Measurements from ENCODE around the gene USP17L22. TPM values are rescaled to one million over a fixed set of nuclear protein-coding genes. Genes with fewer than 3 reads are reported as not detected.

The USP17L22 gene
- polyA plus RNA-seq, 1 experiment = not detected

Other genes with a start within 250 kb of the USP17L22 start
- gene FAM90A26, start 97.2 kb upstream of the USP17L22 start, polyA plus RNA-seq (2011; rRNA removed) = not detected in 2 replicates
- gene USP17L10, start 57.0 kb upstream of the USP17L22 start, polyA plus RNA-seq (2011; rRNA removed) = not detected in 2 replicates
- not detected in 2 replicates for gene USP17L11, start 52.2 kb upstream of the USP17L22 start, polyA plus RNA-seq (2011; rRNA removed)
- gene USP17L12, start 47.5 kb upstream of the USP17L22 start, polyA plus RNA-seq (2011; rRNA removed) = not detected in 2 replicates
- gene USP17L13, start 42.7 kb upstream of the USP17L22 start, polyA plus RNA-seq (2011; rRNA removed) = not detected in 2 replicates
- gene USP17L15, start 33.2 kb upstream of the USP17L22 start, polyA plus RNA-seq (2011; rRNA removed) = not detected in 2 replicates
- gene USP17L17, start 23.7 kb upstream of the USP17L22 start, polyA plus RNA-seq (2011; rRNA removed) = not detected in 2 replicates
- gene USP17L18, start 19.0 kb upstream of the USP17L22 start, polyA plus RNA-seq (2011; rRNA removed) = not detected in 2 replicates
- gene USP17L19, start 14.2 kb upstream of the USP17L22 start, polyA plus RNA-seq (2011; rRNA removed) = not detected in 2 replicates
- not detected in 2 replicates for gene USP17L20, start 9.5 kb upstream of the USP17L22 start, polyA plus RNA-seq (2011; rRNA removed)
- gene USP17L21, start 4.7 kb upstream of the USP17L22 start, polyA plus RNA-seq (2011; rRNA removed) = not detected in 2 replicates
- gene USP17L24, start 57.5 kb downstream of the USP17L22 start, polyA plus RNA-seq (2011; rRNA removed) = not detected in 2 replicates
- not detected in 2 replicates for gene USP17L25, start 62.3 kb downstream of the USP17L22 start, polyA plus RNA-seq (2011; rRNA removed)
- gene USP17L26, start 67.0 kb downstream of the USP17L22 start, polyA plus RNA-seq (2011; rRNA removed) = not detected in 2 replicates
- gene USP17L5, start 71.8 kb downstream of the USP17L22 start, polyA plus RNA-seq (2011; rRNA removed) = not detected in 2 replicates
- gene USP17L27, start 76.5 kb downstream of the USP17L22 start, polyA plus RNA-seq (2011; rRNA removed) = not detected in 2 replicates
- gene USP17L28, start 81.3 kb downstream of the USP17L22 start, polyA plus RNA-seq (2011; rRNA removed) = not detected in 2 replicates
- not detected in 2 replicates for gene USP17L29, start 86.0 kb downstream of the USP17L22 start, polyA plus RNA-seq (2011; rRNA removed)
- gene USP17L30, start 95.5 kb downstream of the USP17L22 start, polyA plus RNA-seq (2011; rRNA removed) = not detected in 2 replicates
- not detected in 2 replicates for gene DEFB131A, start 176.8 kb downstream of the USP17L22 start, polyA plus RNA-seq (2011; rRNA removed)